Neural cell (in vitro differentiated cells): ENCODE data around the gene RBP4. TPM values are rescaled to one million over a fixed set of nuclear protein-coding genes. Genes with fewer than 3 reads are reported as not detected.

Experiments used
- H2AFZ ChIP-seq: fragments of 200-600, 300-800 bp; sonication (generic), shearing (Covaris generic); 2 replicates; pipeline ENCODE4 v1.6.0; 2014; ENCODE audit warnings: low read depth, mild to moderate bottlenecking, antibody characterized with exemption, low read length, moderate library complexity
- H3F3A ChIP-seq: fragments of 200-600 bp; shearing (Covaris generic); 2 replicates; pipeline ENCODE4 v1.6.1; 2016; ENCODE audit warnings: mild to moderate bottlenecking, moderate library complexity, mixed read lengths, antibody characterized with exemption, low read length; ENCODE audit not compliant: insufficient read depth, poor library complexity, severe bottlenecking
- H3K27ac ChIP-seq: fragments of 200-600, 300-800 bp; sonication (generic), shearing (Covaris generic); 2 replicates; pipeline ENCODE4 v1.5.1; 2014; ENCODE audit warnings: mild to moderate bottlenecking, low read length, moderate library complexity
- H3K27me3 ChIP-seq: fragments of 300-800, 200-600 bp; sonication (generic), shearing (Covaris generic); 2 replicates; pipeline ENCODE4 v1.6.0; 2014; ENCODE audit warnings: mild to moderate bottlenecking, low read depth, low read length, moderate library complexity; ENCODE audit not compliant: insufficient read depth
- H3K36me3 ChIP-seq: fragments of 300-800, 200-600 bp; sonication (generic), shearing (Covaris generic); 2 replicates; pipeline ENCODE4 v1.5.1; 2014; ENCODE audit warnings: mild to moderate bottlenecking, antibody characterized with exemption, low read length, moderate library complexity; ENCODE audit not compliant: insufficient read depth
- H3K4me2 ChIP-seq: fragments of 300-800, 200-600 bp; sonication (generic), shearing (Covaris generic); 2 replicates; pipeline ENCODE4 v1.6.0; 2014; ENCODE audit warnings: mild to moderate bottlenecking, low read length
- H3K4me3 ChIP-seq: fragments of 300-800, 200-600 bp; sonication (generic), shearing (Covaris generic); 2 replicates; pipeline ENCODE4 v1.5.1; 2014; ENCODE audit warnings: mild to moderate bottlenecking, low read length, moderate library complexity
- H3K79me2 ChIP-seq: fragments of 200-600 bp; shearing (Covaris generic); replicated peaks from 2 replicates; pipeline ENCODE4 v1.6.0; 2014; ENCODE audit warnings: mild to moderate bottlenecking, low read length, moderate library complexity; ENCODE audit not compliant: insufficient read depth
- H3K9ac ChIP-seq: fragments of 300-800, 200-600 bp; sonication (generic), shearing (Covaris generic); 2 replicates; pipeline ENCODE4 v1.6.1; 2016; ENCODE audit warnings: mild to moderate bottlenecking, low read length, mixed read lengths
- H3K9me2 ChIP-seq: fragments of 200-600 bp; shearing (Covaris generic); 2 replicates; pipeline ENCODE4 v1.6.1; 2016; ENCODE audit warnings: mild to moderate bottlenecking, low read length, mixed read lengths; ENCODE audit not compliant: insufficient read depth
- H3K9me3 ChIP-seq: fragments of 200-600, 300-800 bp; sonication (generic), shearing (Covaris generic); 2 replicates; pipeline ENCODE4 v1.6.1; 2016; ENCODE audit warnings: mild to moderate bottlenecking, mixed run types, low read length, moderate library complexity, mixed read lengths
- H4K20me1 ChIP-seq: fragments of 200-600 bp; shearing (Covaris generic); 2 replicates; pipeline ENCODE4 v1.6.1; 2016; ENCODE audit warnings: mild to moderate bottlenecking, mixed run types; ENCODE audit not compliant: insufficient read depth
- CTCF ChIP-seq: fragments of 450-650 bp; IDR thresholded peaks from 2 replicates; pipeline ENCODE4 v1.5.1; 2014; ENCODE audit warnings: antibody characterized with exemption, mild to moderate bottlenecking, moderate library complexity; ENCODE audit not compliant: poor library complexity, severe bottlenecking
- EP300 ChIP-seq: fragments of 450-650 bp; conservative IDR thresholded peaks from 2 replicates; pipeline ENCODE4 v1.6.1; 2014; ENCODE audit warnings: antibody characterized with exemption, mild to moderate bottlenecking, moderate library complexity; ENCODE audit not compliant: poor library complexity, severe bottlenecking
- EZH2 ChIP-seq: fragments of 200-600, 300-800 bp; shearing (Covaris generic), sonication (generic); IDR thresholded peaks from 2 replicates; pipeline ENCODE4 v1.6.1; 2014; ENCODE audit warnings: antibody characterized with exemption, low read length, borderline replicate concordance, mild to moderate bottlenecking; ENCODE audit not compliant: insufficient read depth, poor library complexity, severe bottlenecking
- MXI1 ChIP-seq: fragments of 450-650 bp; conservative IDR thresholded peaks from 2 replicates; pipeline ENCODE4 v1.6.1; 2014; ENCODE audit warnings: antibody characterized with exemption, mild to moderate bottlenecking; ENCODE audit not compliant: poor library complexity, severe bottlenecking
- POLR2AphosphoS5 ChIP-seq: IDR thresholded peaks from 2 replicates; pipeline ENCODE4 v1.6.1; 2012
- RAD21 ChIP-seq: fragments of 450-650 bp; conservative IDR thresholded peaks from 2 replicates; pipeline ENCODE4 v1.6.1; 2014; ENCODE audit warnings: antibody characterized with exemption, mild to moderate bottlenecking, moderate library complexity
- REST ChIP-seq: IDR thresholded peaks from 2 replicates; pipeline ENCODE4 v1.6.1; 2012; ENCODE audit warnings: borderline replicate concordance
- SMC3 ChIP-seq: fragments of 450-650 bp; conservative IDR thresholded peaks from 2 replicates; pipeline ENCODE4 v1.6.1; 2014; ENCODE audit warnings: antibody characterized with exemption, mild to moderate bottlenecking, moderate library complexity; ENCODE audit not compliant: poor library complexity
- TAF1 ChIP-seq: IDR thresholded peaks from 2 replicates; pipeline ENCODE4 v1.6.1; 2012; ENCODE audit warnings: low read depth
- polyA plus RNA-seq: library from polyadenylated mRNA; depleted of rRNA; stranded (reverse); fragments of >200 nt; gene quantifications from 2 replicates; pipeline ENCODE4 v1.2.3, GENCODE V29; 2014

Gene RBP4
- polyA plus RNA-seq, 1 donor from 2014 or later, result 0.73 TPM

GRCh38 chr10:93553482-93554315 is 47.3 kb downstream of the RBP4 start:
- Histone ChIP-seq H3K36me3 (no peaks in the 10 kb centered on the region), H3K9me2 (no peaks in the 10 kb centered on the region), H3K79me2 (no peaks in the 10 kb centered on the region), H3F3A (no peaks in the 10 kb centered on the region), H3K9me3 (no peaks in the 10 kb centered on the region), H3K4me3 (no peak overlapping the region), H4K20me1 (no peaks in the 10 kb centered on the region), H3K27ac (no peak overlapping the region), H3K27me3 (no peaks in the 10 kb centered on the region), H3K4me2 (no peak overlapping the region), H3K9ac (no peak overlapping the region), H2AFZ (no peak overlapping the region)
- TF ChIP-seq SMC3 (no peak), CTCF (no peak), EZH2 (no peak), EP300 (no peak), POLR2AphosphoS5 (no peak)

DNA sequence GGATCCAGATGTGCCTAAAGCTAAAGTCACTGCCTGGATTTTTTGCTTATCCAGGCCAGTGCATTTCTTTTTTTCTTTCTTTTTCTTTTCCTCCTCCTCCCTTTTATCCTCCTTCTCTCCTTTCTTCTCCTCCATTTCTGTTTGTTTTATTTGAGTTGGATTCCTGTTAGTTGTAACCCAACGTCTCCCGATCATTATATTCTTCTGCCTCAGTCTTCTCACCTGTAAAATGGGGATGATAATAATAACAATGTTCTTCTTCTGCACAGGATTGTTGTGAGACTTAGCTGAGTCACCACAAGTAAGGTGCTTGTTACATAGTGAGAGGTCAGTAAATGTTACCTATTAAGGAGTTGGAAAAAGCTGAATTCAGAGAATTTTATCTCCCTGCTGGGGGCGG is 48.3 kb downstream of the RBP4 start:
- no peaks in the 10 kb centered on the region for H3K79me2 ChIP-seq
- no peaks in the 10 kb centered on the region for H3K9me2 ChIP-seq
- no peak overlapping the region for H3K4me3 ChIP-seq
- no peak overlapping the region for H3K9ac ChIP-seq
- H3K27ac ChIP-seq, result no peak overlapping the region
- no peak for TF ChIP-seq SMC3
- no peak for TF ChIP-seq MXI1
- no peak for TF ChIP-seq REST
- TF ChIP-seq CTCF, result no peak
- TF ChIP-seq RAD21, result no peak
- no peak for TF ChIP-seq TAF1
- TF ChIP-seq EZH2, result no peak
- TF ChIP-seq EP300, result no peak
- no peak for TF ChIP-seq POLR2AphosphoS5
- H3K9me3 ChIP-seq, result no peaks in the 10 kb centered on the region
- no peaks in the 10 kb centered on the region for H4K20me1 ChIP-seq
- H2AFZ ChIP-seq, result no peak overlapping the region
- H3F3A ChIP-seq, result no peaks in the 10 kb centered on the region
- H3K36me3 ChIP-seq, result no peaks in the 10 kb centered on the region
- no peak overlapping the region for H3K4me2 ChIP-seq
- H3K27me3 ChIP-seq, result no peaks in the 10 kb centered on the region
